ENCODE measurements around the gene STX11.
"Not testable (repeated sequence)": the region's sequence is repeated elsewhere in the genome, so short reads cannot be mapped to it uniquely, and the experiment has no call there.

Gene STX11

GRCh38 chr6:144149894-144150709, at the start of gene STX11:
Gene STX11, plus strand, starts transcription at chr6:144150517. Its CDS starts 36,111 bp downstream, at chr6:144186628.
- peak; percentile 37 for DNase-seq

- DNase-seq: no peak
Measured at GRCh38 chr6:144103026-144103563, 47.2 kb upstream of the STX11 start.

DNA sequence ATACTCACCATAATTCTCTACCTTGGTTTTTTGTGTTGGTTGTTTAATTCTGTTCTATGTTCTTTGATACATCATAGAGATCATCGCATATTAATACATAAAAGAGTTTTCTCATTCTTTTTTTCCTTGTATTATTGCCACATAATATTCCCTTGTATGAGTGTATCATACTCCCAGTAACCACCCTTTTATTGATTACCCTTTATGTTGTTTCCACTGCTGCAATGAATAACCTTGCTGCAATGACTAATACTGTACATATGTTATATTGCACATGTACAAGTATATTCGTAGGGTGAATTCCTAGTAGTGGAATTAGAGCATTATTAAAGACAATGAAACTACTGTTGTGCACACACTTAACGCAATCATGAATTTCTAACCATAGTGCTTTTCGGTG, 45.8 kb upstream of the STX11 start:
- no peak for DNase-seq

GRCh38 chr6:144104898-144105487, 45.3 kb upstream of the STX11 start:
- peak; percentile 71 for DNase-seq

DNA sequence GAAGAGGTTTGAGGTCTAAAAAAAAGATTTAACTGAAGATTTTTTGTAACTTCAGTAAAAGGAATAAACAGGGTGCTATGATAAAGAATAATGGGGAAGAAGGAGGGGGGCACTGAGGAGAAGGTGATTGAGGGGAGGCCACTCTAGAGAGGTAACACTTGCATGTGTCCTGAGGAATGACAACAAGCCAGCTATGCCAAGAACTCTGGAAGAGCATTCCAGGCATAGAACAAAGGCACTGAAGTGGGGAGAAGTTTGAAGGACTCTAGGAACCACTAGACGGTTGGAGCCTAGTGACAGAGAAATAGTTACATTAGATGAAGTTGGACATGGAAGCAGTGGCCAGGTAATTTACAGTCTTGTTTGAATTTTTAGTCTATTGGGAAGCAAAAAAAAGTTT, 44.1 kb upstream of the STX11 start:
- DNase-seq: no peak

GRCh38 chr6:144110210-144110609, 40.1 kb upstream of the STX11 start:
- no peak for DNase-seq

GRCh38 chr6:144113366-144113765, 37.0 kb upstream of the STX11 start:
- no peak for DNase-seq

DNA sequence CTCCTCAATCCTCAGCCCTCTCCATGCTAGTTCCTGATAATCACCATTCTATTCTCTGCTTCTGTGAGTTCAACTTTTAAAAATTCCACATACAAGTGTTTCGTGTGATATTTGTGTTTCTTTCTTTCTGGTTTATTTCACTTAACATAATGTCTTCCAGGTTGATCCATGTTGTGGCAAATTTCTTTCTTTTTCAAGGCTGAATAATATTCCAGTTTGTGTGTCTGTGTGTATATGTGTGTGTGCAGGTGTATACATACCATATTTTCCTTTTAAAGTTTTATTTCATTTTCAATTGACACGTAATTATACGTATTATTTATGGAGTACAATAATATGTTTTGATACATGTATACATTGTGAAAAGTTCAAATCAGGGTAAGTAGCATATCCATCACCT, 35.1 kb upstream of the STX11 start:
- no peak for DNase-seq

- no peak for DNase-seq
Measured at GRCh38 chr6:144119376-144119775, 30.9 kb upstream of the STX11 start.

DNA sequence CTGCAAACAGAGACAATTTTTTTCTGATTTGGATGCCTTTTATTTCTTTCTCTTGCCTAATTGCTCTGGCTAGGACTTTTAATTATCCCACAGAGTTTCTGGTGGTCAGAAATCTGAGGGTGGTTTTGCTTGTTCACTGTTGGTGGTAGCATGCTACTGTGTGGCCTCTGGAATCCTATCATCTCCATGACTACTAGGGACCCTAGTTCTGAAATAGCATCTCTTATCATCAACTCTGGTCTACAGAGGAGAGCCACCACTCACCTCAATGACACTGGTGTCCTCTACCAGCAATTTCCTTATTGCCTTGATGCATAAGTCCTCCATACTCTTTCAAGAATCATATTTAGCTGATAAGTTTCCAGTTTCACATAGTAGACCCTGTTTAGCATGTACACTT, 27.5 kb upstream of the STX11 start:
- no peak for DNase-seq

- DNase-seq: no peak
Measured at GRCh38 chr6:144123421-144123820, 26.9 kb upstream of the STX11 start.

DNA sequence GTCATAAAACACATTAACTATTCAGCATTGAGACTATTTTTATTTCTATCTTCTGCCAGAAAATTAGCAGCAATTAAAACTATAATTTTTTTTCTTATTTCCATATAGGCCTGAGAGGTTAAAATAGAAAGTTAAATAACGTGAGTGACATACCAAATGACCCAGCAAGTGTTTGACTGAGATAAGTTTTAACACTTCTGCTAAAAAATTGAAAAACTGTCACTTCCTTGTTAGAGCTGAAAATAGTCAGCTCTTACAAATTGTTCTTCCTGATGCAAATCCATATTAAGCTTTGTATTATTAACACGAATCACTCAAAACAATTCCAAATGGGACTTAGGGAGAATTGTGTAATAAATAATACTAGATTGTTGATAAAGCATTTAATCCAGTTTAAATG, 26.5 kb upstream of the STX11 start:
- DNase-seq: no peak

GRCh38 chr6:144127097-144127496, 23.2 kb upstream of the STX11 start:
- DNase-seq: no peak

- DNase-seq: no peak
Measured at GRCh38 chr6:144129469-144129868, 20.8 kb upstream of the STX11 start.

DNA sequence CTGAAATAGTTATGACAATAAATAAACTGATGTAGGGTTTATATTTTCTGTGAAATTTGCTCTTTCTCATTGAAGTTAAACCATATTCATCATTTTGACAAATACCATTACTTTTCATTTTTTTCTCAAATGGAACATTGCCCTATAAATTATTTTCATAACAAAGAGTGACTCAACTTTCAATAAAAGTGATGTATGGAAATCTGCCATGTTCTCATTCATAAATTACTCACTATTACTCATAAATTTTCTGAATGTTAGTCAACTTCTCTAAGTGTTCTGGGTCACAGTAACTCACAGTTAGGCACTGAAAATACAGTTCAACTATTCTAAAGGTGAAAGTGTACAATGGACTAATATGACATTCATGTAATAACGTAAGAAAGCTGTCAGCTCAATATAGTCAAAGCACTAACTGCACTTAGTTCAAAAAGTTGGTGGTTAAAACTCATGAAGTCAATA, 19.0 kb upstream of the STX11 start:
- DNase-seq: no peak

DNA sequence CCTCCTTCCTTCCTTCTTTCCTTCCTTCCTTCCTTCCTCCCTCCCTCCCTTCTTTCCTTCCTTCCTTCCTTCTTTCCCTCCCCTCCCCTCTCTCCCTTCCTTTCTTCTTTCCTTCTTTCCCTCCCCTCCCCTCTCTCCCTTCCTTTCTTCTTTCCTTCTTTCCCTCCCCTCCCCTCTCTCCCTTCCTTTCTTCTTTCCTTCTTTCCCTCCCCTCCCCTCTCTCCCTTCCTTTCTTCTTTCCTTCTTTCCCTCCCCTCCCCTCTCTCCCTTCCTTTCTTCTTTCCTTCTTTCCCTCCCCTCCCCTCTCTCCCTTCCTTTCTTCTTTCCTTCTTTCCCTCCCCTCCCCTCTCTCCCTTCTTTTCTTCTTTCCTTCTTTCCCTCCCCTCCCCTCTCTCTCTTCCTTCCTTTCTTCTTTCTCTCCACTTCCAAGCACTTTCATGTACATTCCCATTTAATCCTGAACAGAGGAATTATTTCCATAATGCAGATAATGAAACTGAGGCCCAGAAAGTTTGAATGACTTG, 18.1 kb upstream of the STX11 start:
- not testable (repeated sequence) for DNase-seq

DNA sequence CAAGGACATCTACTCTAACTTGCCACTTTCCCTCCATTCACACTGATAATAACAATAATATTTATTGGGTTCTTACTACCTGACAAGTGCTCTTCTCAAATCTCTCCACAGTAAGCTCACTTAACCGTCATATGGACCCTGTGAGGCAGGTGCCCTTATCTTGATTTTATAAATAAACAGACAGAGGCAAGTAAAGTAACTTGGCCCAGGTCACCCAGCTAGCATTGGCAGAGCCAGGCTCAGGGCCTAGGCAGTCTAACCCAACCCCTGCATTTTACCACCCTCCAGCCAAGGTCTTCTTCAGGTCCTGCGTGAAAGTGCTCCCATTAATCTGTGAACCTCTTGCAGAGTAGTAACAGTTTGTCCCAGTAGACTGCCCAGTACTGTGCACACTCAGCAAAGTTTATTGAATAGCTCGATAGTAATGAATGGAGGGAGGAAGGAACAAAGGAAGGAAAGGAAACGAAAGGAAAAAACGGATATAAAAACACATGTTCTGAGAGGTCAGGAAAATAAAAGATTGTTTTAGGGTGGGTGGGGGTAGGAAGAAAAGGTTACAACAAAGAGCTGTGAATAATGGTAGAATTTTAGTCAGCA, 17.0 kb upstream of the STX11 start:
- DNase-seq: no peak

- no peak for DNase-seq
Measured at GRCh38 chr6:144134176-144134575, 16.1 kb upstream of the STX11 start.

DNA sequence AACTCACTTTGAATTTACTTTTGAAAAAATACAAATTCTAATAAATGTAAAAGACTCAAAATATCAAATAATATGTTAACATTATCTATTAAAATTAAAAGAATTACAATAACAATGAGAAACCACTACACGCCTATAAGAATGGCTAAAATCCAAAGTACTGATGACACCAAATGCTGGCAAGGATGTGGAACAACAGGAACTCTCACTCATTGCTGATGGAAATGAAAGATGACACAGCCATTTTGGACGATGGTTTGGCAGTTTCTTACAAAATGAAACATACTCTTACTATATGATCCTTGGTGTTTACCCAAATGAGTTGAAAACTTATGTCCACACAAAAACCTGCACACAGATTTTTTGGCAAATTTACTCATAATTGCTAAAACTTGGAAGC, 15.6 kb upstream of the STX11 start:
- DNase-seq: no peak

- DNase-seq: no peak
Measured at GRCh38 chr6:144138542-144138941, 11.8 kb upstream of the STX11 start.

GRCh38 chr6:144139817-144140216, 10.5 kb upstream of the STX11 start:
- DNase-seq: no peak

- DNase-seq: no peak
Measured at GRCh38 chr6:144140867-144141266, 9.4 kb upstream of the STX11 start.

DNA sequence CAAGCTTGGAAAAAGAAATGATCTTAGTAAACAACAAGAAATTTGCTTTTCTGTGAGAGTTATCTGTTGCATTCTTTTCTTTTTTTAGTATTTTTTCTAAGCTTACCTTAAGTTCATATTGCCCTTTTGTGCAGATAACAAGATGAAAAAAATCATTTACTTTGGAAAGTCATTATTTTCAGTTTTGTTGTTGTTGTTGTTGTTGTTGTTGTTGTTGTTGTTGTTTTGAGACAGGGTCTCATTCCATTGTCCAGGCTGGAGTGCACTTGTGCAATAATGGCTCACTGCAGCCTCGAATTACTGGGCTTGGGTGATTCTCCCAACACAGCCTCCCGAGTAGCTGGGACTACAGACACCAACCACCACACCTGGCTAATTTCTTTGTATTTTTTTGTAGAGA, 8.8 kb upstream of the STX11 start:
- no peak for DNase-seq

DNA sequence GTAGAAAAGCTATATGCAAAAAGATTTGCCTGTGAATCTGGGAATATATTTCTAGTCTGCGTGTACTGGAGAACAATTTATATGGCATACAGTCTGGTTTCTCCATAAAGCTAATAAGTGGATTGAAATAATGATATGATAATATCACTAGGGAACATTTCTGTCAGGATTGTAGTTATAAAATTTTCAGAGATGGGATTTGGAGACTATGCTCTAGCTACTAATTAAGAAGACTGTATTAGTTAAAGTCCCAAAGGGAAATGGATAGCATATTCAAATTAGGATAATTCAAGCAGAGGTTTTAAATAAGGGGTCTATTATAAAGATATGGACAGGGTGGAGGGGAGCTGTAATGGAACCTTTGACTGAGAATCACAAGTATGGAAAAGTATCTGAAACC, 7.2 kb upstream of the STX11 start:
- no peak for DNase-seq
